Suprapubic skin (tissue), 4 donors: Measurements from ENCODE around the gene ALDH1L1. TPM values are rescaled to one million over a fixed set of nuclear protein-coding genes. Genes with fewer than 3 reads are reported as not detected.
A peak's percentile ranks its signal among the peaks of the same experiment; 100 is the strongest.

Experiments used
- DNase-seq, 2 donors: peaks; one replicate each; pipeline ENCODE4 v3.0.0-alpha.2; 2019; ENCODE audit warnings: low spot score in 2 of 2
- H3K27ac ChIP-seq: fragments of 200-600 bp; sonication (generic); one replicate; pipeline ENCODE4 v1.5.1; 2019
- H3K27me3 ChIP-seq: fragments of 200-600 bp; sonication (generic); one replicate; pipeline ENCODE4 v1.5.1; 2019
- H3K36me3 ChIP-seq: fragments of 200-600 bp; sonication (generic); one replicate; pipeline ENCODE4 v1.5.1; 2019
- H3K4me1 ChIP-seq: fragments of 200-600 bp; sonication (generic); one replicate; pipeline ENCODE4 v1.5.1; 2019
- H3K4me3 ChIP-seq: fragments of 200-600 bp; sonication (generic); one replicate; pipeline ENCODE4 v1.5.1; 2019; ENCODE audit warnings: mild to moderate bottlenecking
- H3K9me3 ChIP-seq: fragments of 200-600 bp; sonication (generic); one replicate; pipeline ENCODE4 v1.5.1; 2019
- CTCF ChIP-seq, 2 donors: fragments of 200-600 bp in 1 of 2; fragments of 450-650 bp in 1 of 2; sonication (generic) in 1 of 2; IDR thresholded peaks; one replicate each; pipeline ENCODE4 v1.5.1; 2016 to 2019; ENCODE audit warnings: antibody characterized with exemption in 2 of 2, mild to moderate bottlenecking in 1 of 2, moderate library complexity in 1 of 2
- EP300 ChIP-seq: sonication (generic); formaldehyde crosslinking; IDR thresholded peaks from one replicate; pipeline ENCODE4 v1.6.1; 2017; ENCODE audit warnings: antibody characterized with exemption
- POLR2A ChIP-seq, 2 donors: fragments of 450-650 bp; IDR thresholded peaks; one replicate each; pipeline ENCODE4 v1.6.1; 2017; ENCODE audit warnings: antibody characterized with exemption in 2 of 2, mild to moderate bottlenecking in 2 of 2, moderate library complexity in 2 of 2
- POLR2AphosphoS5 ChIP-seq, 3 donors: sonication (generic); formaldehyde crosslinking; IDR thresholded peaks; one replicate each; pipeline ENCODE4 v1.6.1; 2017; ENCODE audit warnings: antibody characterized with exemption in 3 of 3
- WGBS: methylation state at CpG from one replicate; pipeline ENCODE4 v1.1.5; 2018; 5-methylcytosine and 5-hydroxymethylcytosine counted together
- total RNA-seq, 4 donors: library from RNA; depleted of rRNA; stranded (reverse); fragments of >200 nt; gene quantifications; one replicate each; pipeline ENCODE4 v1.1.0, GENCODE V29; 2016

The ALDH1L1 gene
- total RNA-seq, 4 donors from 2014 or later: 5.1 to 8.5 (median 7.4) TPM

GRCh38 chr3:126134219-126134975 lies 46.0 kb downstream of the ALDH1L1 start:
- Histone ChIP-seq H3K4me1 (peaks cover 7% of the 10 kb centered on the region), H3K9me3 (no peaks in the 10 kb centered on the region), H3K4me3 (no peak overlapping the region), H3K27me3 (peaks cover 15% of the 10 kb centered on the region), H3K36me3 (no peaks in the 10 kb centered on the region), H3K27ac (no peak overlapping the region)
- peak; percentile 76 to 83 for DNase-seq
- TF ChIP-seq CTCF (IDR thresholded peaks at IDR 0.05) (peak; percentile 70 to 83), POLR2AphosphoS5 (IDR thresholded peaks at IDR 0.05) (no peak), POLR2A (IDR thresholded peaks at IDR 0.05) (no peak)
- 71% methylated on average over 15 of the region's 23 CpGs for WGBS

- 37% methylated on average over 3 of the region's 6 CpGs for WGBS
- Histone ChIP-seq H3K4me1 (peaks cover 9% of the 10 kb centered on the region), H3K36me3 (no peaks in the 10 kb centered on the region), H3K9me3 (no peaks in the 10 kb centered on the region), H3K27me3 (peaks cover 9% of the 10 kb centered on the region), H3K27ac (no peak overlapping the region), H3K4me3 (no peak overlapping the region)
- peak; percentile 44 to 57 for DNase-seq
- TF ChIP-seq CTCF (IDR thresholded peaks at IDR 0.05) (no peak), EP300 (no peak), POLR2AphosphoS5 (IDR thresholded peaks at IDR 0.05) (no peak), POLR2A (IDR thresholded peaks at IDR 0.05) (no peak)
Measured at GRCh38 chr3:126133606-126134005, 46.8 kb downstream of the ALDH1L1 start.

- Histone ChIP-seq H3K4me1 (peaks cover 9% of the 10 kb centered on the region), H3K4me3 (no peak overlapping the region), H3K36me3 (no peaks in the 10 kb centered on the region), H3K27me3 (peaks cover 6% of the 10 kb centered on the region), H3K9me3 (no peaks in the 10 kb centered on the region), H3K27ac (no peak overlapping the region)
- 69% methylated on average over 9 of the region's 14 CpGs for WGBS
- TF ChIP-seq POLR2A (IDR thresholded peaks at IDR 0.05) (no peak), POLR2AphosphoS5 (IDR thresholded peaks at IDR 0.05) (no peak), EP300 (no peak), CTCF (IDR thresholded peaks at IDR 0.05) (no peak)
- DNase-seq: peak; percentile 21 to 69
Measured at GRCh38 chr3:126132751-126133511, 47.5 kb downstream of the ALDH1L1 start.

- Histone ChIP-seq H3K4me3 (no peak overlapping the region), H3K36me3 (no peaks in the 10 kb centered on the region), H3K4me1 (peaks cover 9% of the 10 kb centered on the region), H3K9me3 (no peaks in the 10 kb centered on the region), H3K27ac (no peak overlapping the region), H3K27me3 (peaks cover 6% of the 10 kb centered on the region)
- 75% methylated on average over 10 of the region's 16 CpGs for WGBS
- no peak for TF ChIP-seq POLR2A (IDR thresholded peaks at IDR 0.05)
- TF ChIP-seq CTCF (IDR thresholded peaks at IDR 0.05): no peak
- no peak for TF ChIP-seq POLR2AphosphoS5 (IDR thresholded peaks at IDR 0.05)
- TF ChIP-seq EP300: no peak
- DNase-seq: peak; percentile 44 to 68
Measured at GRCh38 chr3:126131881-126132750, 48.3 kb downstream of the ALDH1L1 start.
